Measurements from ENCODE around the gene ZCRB1. TPM values are rescaled to one million over a fixed set of nuclear protein-coding genes. Genes with fewer than 3 reads are reported as not detected.
"Not testable (repeated sequence)": the region's sequence is repeated elsewhere in the genome, so short reads cannot be mapped to it uniquely, and the experiment has no call there.

ZCRB1 gene
- total RNA-seq, 1 donor from 2014 or later = 43.5 TPM

DNA sequence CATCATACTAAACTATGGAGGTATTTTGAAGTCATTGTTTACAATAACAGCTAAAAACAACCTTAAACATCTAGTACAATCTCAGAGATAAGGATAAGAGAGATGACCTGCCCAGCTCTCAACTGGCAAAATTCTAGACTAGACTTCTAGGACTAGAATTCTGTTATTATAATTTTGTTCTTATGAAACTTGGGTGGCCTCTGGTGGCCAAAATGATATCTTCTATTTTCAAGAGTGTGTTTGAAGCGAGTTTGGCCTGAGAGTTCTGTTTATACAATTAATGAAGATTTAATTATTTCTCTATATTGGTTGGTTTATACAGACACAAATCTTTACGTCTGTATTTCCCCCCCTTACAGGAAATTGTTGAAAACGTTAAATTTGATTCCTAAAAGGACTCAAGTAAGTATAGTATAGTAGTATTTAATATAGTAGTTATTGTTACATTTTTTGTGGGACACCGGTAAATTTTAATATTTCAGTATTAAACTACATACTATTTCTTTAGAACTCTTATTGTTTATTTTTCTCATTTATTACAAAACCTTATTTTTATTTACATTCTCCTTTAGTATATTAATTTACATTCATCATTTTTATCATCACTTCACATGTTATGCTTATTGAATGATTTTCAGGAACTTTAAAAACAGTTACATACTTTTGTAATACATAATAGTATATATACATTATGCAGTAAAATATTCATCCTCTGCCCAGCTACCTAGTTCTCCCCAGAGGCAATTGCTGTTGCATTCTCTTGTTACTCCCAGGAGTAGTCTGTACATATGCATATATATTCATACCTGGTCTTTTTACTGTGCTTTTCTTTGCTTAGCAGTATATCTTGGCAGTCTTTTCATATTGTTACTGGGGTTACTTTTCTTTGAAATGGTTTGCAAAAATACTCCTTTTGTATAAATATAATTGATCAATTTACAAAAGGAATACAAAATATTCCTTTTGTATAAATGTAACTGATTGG, 6.7 kb upstream of the ZCRB1 start:
- H3K4me1 ChIP-seq = peaks cover 4% of the 10 kb centered on the region
- H3K4me3 ChIP-seq = no peak overlapping the region
- peaks cover 17% of the 10 kb centered on the region for H3K36me3 ChIP-seq
- no peak overlapping the region for H3K27ac ChIP-seq
- no peak for DNase-seq
- peak in 1 of 2 donors; percentile 70 for ATAC-seq
- TF ChIP-seq CTCF (IDR thresholded peaks at IDR 0.05) = peak; percentile 66
- H3K9me3 ChIP-seq = no peaks in the 10 kb centered on the region
- no peaks in the 10 kb centered on the region for H3K27me3 ChIP-seq (ENCODE audit: low read depth)
- intact Hi-C loops (cut with DNase I) = loop anchor here (10.0 kb wide), 1 partner anchor 198 kb away; no protein-coding TSS in a partner anchor

DNA sequence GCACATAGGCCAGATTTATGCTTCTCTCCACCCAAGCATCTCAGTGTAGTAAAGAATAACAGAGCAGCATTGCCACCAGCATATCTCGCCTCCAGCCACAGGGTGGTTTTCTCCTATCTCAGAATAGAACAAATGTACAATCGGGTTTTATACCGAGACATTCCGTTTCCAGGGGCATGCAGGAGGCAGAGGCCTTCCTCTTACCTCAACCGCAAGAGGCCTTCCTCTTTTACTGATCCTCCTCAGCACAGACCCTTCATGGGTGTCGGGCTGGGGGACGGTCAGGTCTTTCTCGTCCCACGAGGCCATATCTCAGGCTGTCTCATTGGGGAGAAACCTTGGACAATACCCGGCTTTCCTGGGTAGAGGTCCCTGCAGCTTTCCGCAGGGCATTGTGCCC, 4.2 kb upstream of the ZCRB1 start:
- not testable (repeated sequence) for H3K27ac ChIP-seq; ATAC-seq; H3K27me3 ChIP-seq (ENCODE audit: low read depth); H3K36me3 ChIP-seq; H3K4me3 ChIP-seq; H3K9me3 ChIP-seq; DNase-seq
- intact Hi-C loops (cut with DNase I) = loop anchor here (10.0 kb wide), 1 partner anchor 195 kb away; no protein-coding TSS in a partner anchor
- H3K4me1 ChIP-seq = peaks cover 17% of the 10 kb centered on the region

DNA sequence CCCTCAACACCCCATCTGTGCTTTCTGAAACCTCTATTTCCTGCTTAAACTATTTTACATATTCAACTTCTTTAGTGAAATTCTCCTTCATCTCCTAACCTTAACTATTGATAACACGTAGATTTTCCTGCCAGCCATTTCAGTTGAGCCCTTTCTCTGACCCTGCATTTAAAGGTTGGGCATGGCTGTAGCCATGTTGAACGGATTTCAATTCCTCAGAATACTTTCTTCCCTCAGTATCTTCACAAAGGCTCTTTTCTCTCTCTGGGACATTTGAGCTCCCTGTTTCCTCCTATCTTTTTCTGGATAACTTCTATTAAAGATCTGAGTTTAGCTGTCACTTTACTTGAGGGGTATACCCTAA, 1.3 kb upstream of the ZCRB1 start:
- intact Hi-C loops (cut with DNase I) = no loop called here
- H3K9me3 ChIP-seq = no peaks in the 10 kb centered on the region
- peaks cover 14% of the 10 kb centered on the region for H3K36me3 ChIP-seq
- DNase-seq (no peak), ATAC-seq (no peak)
- peak overlapping the region; percentile 87 for H3K27ac ChIP-seq
- peak overlapping the region; percentile 81 for H3K4me3 ChIP-seq
- peaks cover 24% of the 10 kb centered on the region for H3K4me1 ChIP-seq
- no peaks in the 10 kb centered on the region for H3K27me3 ChIP-seq (ENCODE audit: low read depth)
- TF ChIP-seq CTCF (IDR thresholded peaks at IDR 0.05) = no peak

GRCh38 chr12:42326541-42327226, 790 bp upstream of the ZCRB1 start:
- peak; percentile 39 to 61 for ATAC-seq

GRCh38 chr12:42325326-42325652, 605 bp downstream of the ZCRB1 start:
- peaks cover 24% of the 10 kb centered on the region for H3K4me1 ChIP-seq
- intact Hi-C loops (cut with DNase I) = no loop called here
- no peaks in the 10 kb centered on the region for H3K9me3 ChIP-seq
- H3K27ac ChIP-seq = peak overlapping the region; percentile 87
- TF ChIP-seq CTCF (IDR thresholded peaks at IDR 0.05) = no peak
- peak overlapping the region; percentile 81 for H3K4me3 ChIP-seq
- H3K27me3 ChIP-seq (ENCODE audit: low read depth) = no peaks in the 10 kb centered on the region
- DNase-seq (no peak), ATAC-seq (no peak)
- peaks cover 34% of the 10 kb centered on the region for H3K36me3 ChIP-seq

More at GRCh38 chr12:42326541-42327226, 790 bp upstream of the ZCRB1 start:
- Histone ChIP-seq H3K4me1 (peaks cover 24% of the 10 kb centered on the region), H3K27me3 (ENCODE audit: low read depth) (no peaks in the 10 kb centered on the region), H3K9me3 (no peaks in the 10 kb centered on the region), H3K36me3 (peaks cover 20% of the 10 kb centered on the region), H3K4me3 (peak overlapping the region; percentile 81), H3K27ac (peak overlapping the region; percentile 87)
- TF ChIP-seq CTCF (IDR thresholded peaks at IDR 0.05) = no peak
- DNase-seq = no peak
- intact Hi-C loops (cut with DNase I) = no loop called here

Measured in lower lobe of right lung (tissue), 2 donors.